ENCODE measurements around the gene HNMT. TPM values are rescaled to one million over a fixed set of nuclear protein-coding genes. Genes with fewer than 3 reads are reported as not detected.

Gene HNMT
- total RNA-seq, 1 donor from 2014 or later: not detected

DNA sequence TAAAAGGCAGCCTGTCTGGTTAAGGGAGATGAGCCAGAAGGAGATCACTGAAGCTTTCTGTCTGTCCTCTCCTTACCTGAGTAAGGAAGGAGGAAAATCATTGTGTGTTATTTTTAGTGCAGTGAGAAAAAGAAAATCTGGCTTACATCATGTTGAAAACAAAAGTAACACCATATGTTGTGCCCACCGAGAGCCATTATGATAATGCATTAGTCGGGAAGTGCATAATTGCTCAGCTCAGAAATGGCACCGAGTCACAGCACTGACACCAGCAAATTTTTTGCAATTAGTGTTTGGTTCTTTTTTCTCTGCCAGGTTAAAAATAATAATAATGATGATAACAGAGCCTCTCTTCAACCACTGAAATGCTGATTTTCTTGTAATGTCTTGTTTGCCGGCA, 46.6 kb downstream of the HNMT start:
- intact Hi-C loops (cut with micrococcal nuclease): no loop called here

DNA sequence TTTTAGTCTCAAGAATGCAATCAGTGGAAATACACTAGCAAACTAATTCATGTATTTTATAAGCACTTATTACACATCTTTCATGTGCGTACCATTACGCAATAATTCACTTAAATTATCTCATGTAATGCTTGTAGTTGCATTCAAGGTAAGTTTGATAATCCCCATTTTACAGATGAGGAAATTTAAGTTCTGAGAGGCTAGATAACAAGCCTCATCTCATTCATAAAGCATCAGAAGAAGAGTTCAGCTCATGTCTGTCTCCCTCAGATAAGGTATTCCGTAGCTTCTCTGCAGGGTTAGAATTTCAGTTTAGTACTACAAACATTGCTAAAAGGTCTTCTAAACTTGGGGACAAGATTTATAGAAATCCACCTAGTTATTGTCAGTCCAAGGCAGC, 47.8 kb downstream of the HNMT start:
- intact Hi-C loops (cut with micrococcal nuclease): no loop called here

DNA sequence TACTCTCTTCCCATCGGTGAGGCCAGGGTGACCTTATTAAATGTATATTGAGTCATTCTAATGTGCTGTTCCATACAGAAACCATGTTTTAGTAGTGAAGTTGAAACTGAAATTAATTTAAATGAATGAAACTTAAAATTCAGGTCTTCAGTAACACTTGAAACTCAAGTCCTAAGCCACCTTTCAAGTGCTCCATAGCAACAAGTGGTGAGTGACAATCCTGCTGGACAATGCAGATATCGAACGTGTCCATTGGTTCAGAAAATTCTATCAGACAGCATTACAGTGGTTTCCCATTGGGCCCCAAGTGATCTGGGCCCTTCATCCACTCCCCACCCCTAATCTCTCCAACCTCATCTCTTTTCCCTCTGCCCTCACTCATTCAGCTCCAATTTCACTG, 48.7 kb downstream of the HNMT start:
- intact Hi-C loops (cut with micrococcal nuclease): no loop called here

DNA sequence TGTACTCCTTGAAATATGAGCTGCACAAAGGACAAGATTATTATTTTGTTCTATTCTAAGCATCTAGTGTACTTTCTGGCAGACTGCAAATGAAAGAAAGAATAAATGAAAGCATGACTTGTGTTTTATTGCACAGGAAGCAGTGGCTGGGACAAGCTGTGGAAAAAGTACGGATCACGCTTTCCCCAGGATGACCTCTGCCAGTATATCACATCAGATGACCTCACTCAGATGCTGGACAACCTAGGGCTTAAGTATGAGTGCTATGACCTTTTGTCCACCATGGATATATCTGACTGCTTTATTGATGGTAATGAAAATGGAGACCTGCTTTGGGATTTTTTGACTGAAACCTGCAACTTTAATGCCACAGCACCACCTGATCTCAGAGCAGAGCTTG, 49.4 kb downstream of the HNMT start:
- intact Hi-C loops (cut with micrococcal nuclease): no loop called here

DNA sequence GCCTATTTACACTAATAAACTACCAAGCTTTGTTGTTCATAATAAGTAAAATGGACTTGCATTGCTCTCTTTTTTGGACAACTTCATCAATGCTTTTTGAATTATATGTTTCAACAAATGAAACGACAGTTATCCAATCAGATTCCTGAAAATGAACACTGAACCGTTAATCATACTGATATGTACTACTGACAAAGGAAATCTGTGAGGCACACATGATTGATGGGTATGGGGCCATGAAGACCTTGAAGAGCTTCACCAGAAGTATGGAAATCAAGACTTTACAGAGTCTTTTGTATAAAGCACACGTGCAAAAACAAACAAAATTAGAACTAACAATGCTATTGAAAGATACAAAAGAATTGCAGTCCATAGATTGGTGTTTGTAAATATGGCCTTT, 51.2 kb downstream of the HNMT start:
- intact Hi-C loops (cut with micrococcal nuclease): no loop called here

- intact Hi-C loops (cut with micrococcal nuclease): no loop called here
Observed at GRCh38 chr2:138016351-138017087, 52.2 kb downstream of the HNMT start.

DNA sequence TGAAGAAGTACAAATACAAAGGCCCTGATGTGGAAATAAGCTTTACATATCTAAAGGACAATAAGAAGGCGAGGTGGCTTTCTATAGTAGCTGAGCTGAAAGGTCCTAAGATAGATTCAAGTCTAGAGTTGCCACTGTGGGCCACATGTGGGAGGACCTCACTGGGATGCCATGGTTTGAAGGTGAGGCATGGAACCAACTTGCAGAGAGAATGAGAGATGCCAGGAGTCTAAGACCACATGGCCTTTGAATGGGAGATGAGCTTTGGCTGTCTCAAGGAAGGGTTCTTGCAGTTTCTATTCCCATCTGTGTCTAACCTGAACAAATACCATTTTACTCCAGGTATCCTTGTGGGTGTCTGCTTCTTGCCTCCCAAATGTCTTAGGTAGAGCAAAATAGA, 53.6 kb downstream of the HNMT start:
- intact Hi-C loops (cut with micrococcal nuclease): no loop called here

DNA sequence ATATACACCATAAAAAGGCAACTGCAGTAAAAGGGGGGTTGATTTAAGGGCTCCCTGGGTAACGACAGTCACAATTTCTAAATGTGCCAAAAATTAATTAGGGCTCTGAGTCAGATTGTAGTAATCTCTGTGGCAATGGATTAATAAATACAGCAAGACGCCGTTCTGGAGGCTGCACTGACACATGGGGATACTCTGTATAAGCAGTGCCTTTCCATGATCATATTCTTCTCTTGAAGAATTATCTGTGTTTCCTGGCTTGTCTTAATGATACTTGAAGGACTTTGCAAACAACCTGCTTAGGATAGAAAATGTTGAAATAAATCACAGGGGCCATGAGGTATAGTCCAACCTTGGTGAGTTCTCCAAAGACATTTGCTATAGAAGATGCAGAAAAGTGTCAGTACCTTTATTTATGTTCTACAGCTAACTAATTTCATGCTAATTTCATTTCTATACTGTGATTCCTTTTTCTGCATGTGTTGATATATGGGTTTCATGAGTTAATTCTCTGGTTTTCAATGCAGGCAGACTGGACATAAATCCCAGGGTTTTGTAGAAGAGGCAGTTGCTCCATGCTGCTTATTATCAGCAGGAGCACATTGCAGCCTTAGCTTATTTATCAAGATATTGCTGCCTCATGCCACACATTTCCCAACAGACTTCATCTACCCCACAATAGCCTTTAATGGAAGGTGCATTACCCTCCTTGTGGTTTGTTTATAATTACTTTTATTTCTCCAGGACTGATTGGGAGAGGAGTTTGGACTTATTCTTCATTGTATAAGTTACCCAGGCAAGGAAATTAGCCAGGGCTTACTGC, 54.8 kb downstream of the HNMT start:
- intact Hi-C loops (cut with micrococcal nuclease): no loop called here

DNA sequence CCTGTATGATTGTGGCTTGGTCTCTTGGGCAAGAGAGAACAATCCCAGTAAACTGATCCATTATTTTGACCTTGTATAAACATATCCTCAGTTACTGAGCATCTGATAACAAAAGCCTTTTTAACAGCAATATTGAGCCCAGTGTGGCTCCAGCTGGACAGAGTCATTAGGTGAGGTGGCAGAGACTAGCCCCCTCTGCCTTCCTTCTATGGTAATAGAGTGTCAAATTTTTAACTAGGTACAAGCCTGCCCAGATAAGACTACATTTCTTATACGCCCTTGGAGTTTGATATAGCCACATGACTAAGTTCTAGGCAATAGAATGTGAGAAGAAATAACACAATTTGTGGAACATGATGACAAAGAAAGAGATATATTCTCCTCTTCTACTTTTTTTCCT, 56.2 kb downstream of the HNMT start:
- intact Hi-C loops (cut with micrococcal nuclease): no loop called here

DNA sequence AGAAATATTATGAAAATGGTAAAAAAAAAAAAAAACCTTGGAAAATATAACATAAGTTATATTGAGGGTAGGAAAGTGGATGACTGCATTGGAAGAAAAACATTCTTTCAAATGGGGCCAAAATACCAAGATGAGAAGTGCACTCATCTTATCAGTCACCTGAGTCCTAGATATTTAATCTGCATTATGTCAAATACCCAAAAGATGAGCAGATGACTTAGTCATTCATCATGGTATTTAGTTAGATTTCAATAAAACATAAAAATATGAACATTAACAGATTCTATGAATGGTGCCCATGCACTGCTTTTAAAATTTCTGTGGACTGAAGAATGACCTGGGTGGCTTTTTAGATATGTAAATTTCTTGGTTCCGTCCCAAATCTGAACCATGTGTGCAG, 56.9 kb downstream of the HNMT start:
- intact Hi-C loops (cut with micrococcal nuclease): no loop called here

DNA sequence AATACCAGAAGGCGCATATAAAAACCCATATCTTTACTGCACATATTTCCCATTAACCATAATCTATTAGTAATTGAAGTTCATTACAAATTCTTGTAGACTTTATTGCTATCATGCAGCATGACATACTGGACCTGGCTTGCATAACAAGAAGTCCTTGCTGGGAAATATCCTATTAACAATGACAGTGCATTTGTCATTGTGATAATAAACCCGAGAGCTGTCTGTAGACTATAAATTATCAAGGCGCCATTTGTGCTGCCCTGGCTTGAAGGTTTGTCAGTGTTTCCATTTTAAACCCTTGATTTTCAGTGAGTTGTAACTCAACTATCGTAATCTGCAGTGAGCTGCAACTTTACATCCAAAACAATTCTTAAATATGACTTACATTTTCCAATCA, 59.0 kb downstream of the HNMT start:
- intact Hi-C loops (cut with micrococcal nuclease): no loop called here

DNA sequence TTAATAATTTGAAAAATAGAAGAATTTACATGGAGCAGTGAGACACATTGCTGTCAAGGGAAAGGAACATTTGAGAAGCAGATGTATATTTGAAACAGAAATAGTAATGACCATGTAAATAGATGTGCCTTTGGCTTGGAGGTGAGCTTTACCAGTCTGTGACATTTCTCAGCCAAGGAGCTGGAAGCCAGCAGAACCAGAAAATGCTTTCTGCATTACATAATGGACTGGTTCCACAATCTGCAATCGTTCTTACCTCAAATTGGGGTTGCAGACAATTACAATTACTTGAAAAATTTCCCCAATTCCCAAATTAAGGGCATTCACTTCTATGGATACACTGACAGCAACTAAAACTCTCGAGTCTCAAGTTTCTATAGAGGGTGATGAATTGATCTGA, 59.7 kb downstream of the HNMT start:
- intact Hi-C loops (cut with micrococcal nuclease): no loop called here

DNA sequence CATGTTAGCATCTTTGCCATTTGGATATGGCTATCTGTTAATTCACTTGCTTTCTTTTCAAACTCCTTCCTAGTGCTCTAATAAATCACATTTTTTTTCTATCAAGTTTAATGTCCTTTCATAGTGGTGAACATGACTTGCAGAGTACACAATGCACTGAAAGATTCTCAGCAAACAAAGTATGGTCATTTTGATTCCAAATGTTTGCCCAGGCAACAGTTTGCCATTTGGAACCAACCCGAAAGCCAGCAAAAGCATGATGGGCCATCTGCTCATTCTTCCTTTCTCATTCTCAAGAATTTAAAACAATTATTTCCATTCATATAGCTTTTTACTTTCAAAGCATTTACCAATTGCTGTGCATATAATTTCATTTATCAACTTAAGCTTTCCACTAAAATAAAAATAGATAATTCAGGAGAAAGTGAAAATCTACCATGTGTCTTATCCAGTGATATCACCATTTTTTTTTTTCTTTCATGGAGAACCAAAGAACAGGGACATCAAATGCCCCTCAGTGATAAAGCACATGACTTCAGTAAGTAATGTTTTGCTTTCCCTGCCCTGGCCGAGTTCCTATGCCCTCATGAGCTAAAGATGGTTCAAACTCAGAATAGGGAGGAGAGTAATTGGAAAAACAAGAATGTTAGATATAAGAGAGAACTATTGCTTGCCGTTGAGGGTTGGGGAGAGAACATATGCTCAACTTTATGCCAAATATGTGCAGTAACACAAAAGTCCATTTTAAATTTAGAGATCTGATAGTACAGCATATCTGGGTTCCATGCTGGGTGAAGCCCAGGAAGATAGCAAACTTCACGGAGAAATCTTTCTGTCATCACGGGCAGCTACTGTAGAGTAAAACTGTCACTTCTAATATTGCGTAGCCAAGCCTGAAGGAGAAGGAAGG, 62.1 kb downstream of the HNMT start:
- intact Hi-C loops (cut with micrococcal nuclease): no loop called here

DNA sequence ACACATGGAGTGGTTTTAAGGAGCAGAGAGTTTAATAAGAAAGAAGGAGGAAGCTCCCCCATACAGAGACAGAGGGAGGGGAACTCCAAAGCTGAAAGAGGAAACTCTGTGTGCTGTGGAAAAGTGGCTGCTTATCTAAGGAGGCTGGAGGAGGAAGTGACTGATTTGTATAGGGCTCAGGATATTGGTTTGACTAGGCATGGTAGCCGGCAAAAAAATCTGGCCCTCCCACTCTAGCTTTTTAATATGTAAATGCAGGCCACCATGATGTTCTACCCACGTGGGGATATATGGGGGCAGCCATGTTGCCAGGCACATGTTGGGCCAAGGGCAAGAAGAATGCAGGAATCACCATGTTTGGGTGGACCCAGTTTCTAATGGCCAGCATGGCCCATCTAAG, 64.3 kb downstream of the HNMT start:
- intact Hi-C loops (cut with micrococcal nuclease): no loop called here

DNA sequence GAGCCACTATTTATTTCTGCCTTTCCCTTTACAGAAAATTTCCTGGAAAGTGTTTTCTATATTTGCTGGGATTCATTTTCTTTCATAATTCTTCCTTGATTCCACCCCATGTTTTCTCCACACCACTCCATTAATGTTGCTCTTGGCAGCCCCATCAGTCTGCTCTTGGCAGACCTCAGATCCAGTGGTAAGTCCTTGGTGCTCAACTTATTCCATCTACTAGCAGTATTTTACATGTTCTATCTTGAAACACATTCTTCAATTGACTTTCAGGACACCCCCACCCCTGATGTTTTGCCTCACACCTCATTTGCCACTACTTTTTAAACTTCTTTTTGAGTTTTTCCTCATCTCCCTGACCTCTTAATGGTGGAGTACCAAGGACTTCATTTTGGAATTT, 65.0 kb downstream of the HNMT start:
- intact Hi-C loops (cut with micrococcal nuclease): no loop called here

GRCh38 chr2:138030459-138030858, 66.2 kb downstream of the HNMT start:
- intact Hi-C loops (cut with micrococcal nuclease): no loop called here

GRCh38 chr2:138032334-138032733, 68.1 kb downstream of the HNMT start:
- intact Hi-C loops (cut with micrococcal nuclease): no loop called here

GRCh38 chr2:138034536-138034935, 70.3 kb downstream of the HNMT start:
- intact Hi-C loops (cut with micrococcal nuclease): no loop called here

DNA sequence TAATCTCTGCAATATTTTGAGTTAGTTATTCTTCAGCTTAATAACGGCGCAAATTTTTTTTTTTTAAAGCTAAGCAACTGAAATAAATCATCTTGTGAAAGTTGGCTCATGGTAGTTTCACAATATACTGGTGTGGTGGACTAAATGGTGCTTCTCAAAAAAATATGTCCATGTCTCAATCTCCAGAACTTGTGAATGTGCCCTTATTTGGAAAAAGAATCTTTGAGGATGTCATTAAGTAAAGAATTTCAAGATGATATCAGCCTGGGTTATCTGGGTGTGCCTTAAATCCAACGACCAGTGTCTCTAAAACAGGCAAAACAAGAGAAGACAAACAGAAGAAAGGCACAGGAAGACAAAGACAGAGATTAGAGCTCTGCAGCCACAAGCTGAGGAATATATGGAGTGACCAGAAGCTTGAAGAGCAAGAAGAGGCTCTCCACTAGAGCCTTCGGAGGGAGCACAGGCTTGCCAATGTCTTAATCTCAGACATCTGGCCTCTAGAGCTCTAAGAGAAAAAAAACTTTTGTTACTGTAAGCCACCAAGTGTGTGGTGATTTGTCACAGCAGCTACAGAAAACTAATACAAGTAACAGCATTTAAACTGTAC, 71.4 kb downstream of the HNMT start:
- intact Hi-C loops (cut with micrococcal nuclease): no loop called here

DNA sequence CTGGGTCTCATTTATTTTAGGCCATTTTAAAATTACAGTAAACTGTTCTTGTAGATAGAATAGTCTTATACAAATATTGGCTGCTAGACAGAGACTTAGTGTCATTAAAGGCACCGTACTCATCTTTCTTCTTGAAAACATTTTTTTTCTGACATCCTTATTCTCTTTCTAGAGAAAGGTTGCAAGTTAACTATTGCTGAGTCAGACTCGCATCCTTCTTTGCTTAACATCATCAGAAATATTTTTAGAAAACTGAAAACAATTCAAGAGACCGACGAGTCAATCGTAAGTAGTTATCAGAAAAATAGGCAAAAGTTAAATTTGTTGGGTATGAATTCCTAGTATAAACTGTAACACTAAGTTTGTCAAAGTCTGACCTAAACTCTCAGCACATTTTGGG, 72.2 kb downstream of the HNMT start:
- intact Hi-C loops (cut with micrococcal nuclease): no loop called here

DNA sequence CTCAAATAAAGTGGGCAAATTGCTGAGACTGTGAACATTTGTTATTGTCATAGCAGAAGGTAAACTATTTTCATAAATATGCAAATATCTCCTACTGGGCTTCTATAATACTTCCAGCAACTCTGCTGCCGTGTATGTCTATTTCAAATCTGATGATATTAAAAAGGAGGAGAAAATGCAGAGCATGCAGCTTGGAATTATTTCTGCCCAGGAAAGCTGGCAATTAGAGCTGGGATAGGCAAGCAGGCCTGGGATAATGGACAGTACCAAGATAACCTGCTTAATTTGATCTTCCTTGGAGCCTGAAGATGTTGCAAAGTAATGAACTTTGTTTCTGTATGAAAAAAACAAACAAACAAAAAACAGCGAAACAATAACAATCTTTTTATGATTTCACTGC, 72.8 kb downstream of the HNMT start:
- intact Hi-C loops (cut with micrococcal nuclease): no loop called here

DNA sequence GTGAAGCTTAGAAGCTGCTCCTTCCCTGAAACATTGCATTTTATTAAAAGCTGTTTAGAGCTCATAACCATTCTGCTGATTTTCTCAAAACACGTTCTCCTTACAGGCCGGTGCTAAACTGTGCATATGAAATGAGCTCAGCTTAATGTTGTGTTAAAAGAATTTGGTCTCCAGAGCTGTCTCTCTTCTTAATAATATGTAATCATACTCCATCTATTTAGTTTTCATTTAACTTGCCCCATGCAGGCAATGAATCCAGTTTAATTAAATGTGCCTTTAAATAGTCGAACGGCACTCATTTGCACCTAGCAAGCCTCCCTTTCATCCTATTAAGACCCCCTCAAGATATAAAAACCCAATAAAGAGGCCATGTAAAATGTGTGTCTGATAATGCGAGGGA, 76.3 kb downstream of the HNMT start:
- intact Hi-C loops (cut with micrococcal nuclease): no loop called here
